Sigmoid colon (tissue), 4 donors: ENCODE data around the gene NELFCD.

Source experiments
- EP300 ChIP-seq, 4 donors: sonication (generic); formaldehyde crosslinking; IDR thresholded peaks; one replicate each; pipeline ENCODE4 v1.6.1; 2017; ENCODE audit warnings: antibody characterized with exemption in 4 of 4
- POLR2A ChIP-seq, 2 donors: fragments of 450-650 bp; IDR thresholded peaks; one replicate each; pipeline ENCODE4 v1.6.1; 2016; ENCODE audit warnings: antibody characterized with exemption in 2 of 2, mild to moderate bottlenecking in 2 of 2, moderate library complexity in 2 of 2
- POLR2AphosphoS5 ChIP-seq, 4 donors: sonication (generic); formaldehyde crosslinking; IDR thresholded peaks; one replicate each; pipeline ENCODE4 v1.6.1; 2017; ENCODE audit warnings: antibody characterized with exemption in 4 of 4
- TF ChIP-seq, protein P1 (sequence below), 4 experiments: fragments of 450-650 bp in 3 of 4; fragments of 200-600 bp in 1 of 4; IDR thresholded peaks; one replicate each; pipeline ENCODE4 v1.5.1; 2016 to 2019; ENCODE audit warnings: antibody characterized with exemption in 4 of 4, mild to moderate bottlenecking in 3 of 4, moderate library complexity in 2 of 4

DNA sequence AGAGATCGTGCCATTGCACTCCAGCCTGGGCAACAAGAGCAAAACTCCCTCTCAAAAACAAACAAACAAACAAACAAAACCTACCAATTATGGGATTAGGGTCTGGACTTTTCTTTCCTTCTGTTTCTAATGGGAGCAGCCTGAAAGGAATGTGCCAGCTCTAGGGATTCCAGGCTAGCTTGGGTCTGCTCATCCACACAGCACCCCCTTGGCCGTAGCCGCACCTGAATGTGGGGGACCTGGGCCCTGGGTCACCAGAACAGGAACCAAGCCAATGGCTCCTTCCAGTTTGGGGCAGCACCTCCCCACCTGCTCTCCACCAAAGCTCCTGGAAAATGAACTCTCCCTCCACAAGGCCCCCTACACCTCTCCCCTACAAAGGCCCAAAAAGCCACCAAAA, 19.3 kb downstream of the NELFCD start:
- TF ChIP-seq, protein P1, sequence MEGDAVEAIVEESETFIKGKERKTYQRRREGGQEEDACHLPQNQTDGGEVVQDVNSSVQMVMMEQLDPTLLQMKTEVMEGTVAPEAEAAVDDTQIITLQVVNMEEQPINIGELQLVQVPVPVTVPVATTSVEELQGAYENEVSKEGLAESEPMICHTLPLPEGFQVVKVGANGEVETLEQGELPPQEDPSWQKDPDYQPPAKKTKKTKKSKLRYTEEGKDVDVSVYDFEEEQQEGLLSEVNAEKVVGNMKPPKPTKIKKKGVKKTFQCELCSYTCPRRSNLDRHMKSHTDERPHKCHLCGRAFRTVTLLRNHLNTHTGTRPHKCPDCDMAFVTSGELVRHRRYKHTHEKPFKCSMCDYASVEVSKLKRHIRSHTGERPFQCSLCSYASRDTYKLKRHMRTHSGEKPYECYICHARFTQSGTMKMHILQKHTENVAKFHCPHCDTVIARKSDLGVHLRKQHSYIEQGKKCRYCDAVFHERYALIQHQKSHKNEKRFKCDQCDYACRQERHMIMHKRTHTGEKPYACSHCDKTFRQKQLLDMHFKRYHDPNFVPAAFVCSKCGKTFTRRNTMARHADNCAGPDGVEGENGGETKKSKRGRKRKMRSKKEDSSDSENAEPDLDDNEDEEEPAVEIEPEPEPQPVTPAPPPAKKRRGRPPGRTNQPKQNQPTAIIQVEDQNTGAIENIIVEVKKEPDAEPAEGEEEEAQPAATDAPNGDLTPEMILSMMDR (IDR thresholded peaks at IDR 0.05): no peak
- TF ChIP-seq EP300 (IDR thresholded peaks at IDR 0.05): no peak
- TF ChIP-seq POLR2A (IDR thresholded peaks at IDR 0.05): no peak
- no peak for TF ChIP-seq POLR2AphosphoS5 (IDR thresholded peaks at IDR 0.05)
